H9 (cell line): ENCODE measurements around the gene ARID1B. TPM values are rescaled to one million over a fixed set of nuclear protein-coding genes. Genes with fewer than 3 reads are reported as not detected.

ENCODE experiments used
- DNase-seq: peaks from one replicate; pipeline ENCODE4 v3.0.0-alpha.2; 2017
- H2AFZ ChIP-seq: one replicate; pipeline ENCODE4 v1.6.1; 2013; ENCODE audit warnings: mild to moderate bottlenecking, low read length, control low read depth, moderate library complexity
- H2AK5ac ChIP-seq: 2 replicates; pipeline ENCODE4 v1.6.1; 2013; ENCODE audit warnings: low read length, control low read depth, mixed read lengths; ENCODE audit not compliant: insufficient read length
- H2BK120ac ChIP-seq: one replicate; pipeline ENCODE4 v1.6.1; 2013; ENCODE audit warnings: low read depth, mild to moderate bottlenecking, low read length, control low read depth, inconsistent platforms; ENCODE audit not compliant: poor library complexity, severe bottlenecking
- H2BK12ac ChIP-seq: 2 replicates; pipeline ENCODE4 v1.6.1; 2013; ENCODE audit warnings: low read length, control low read depth, mixed read lengths, low read depth; ENCODE audit not compliant: insufficient read length
- H2BK15ac ChIP-seq: 2 replicates; pipeline ENCODE4 v1.6.1; 2013; ENCODE audit warnings: low read depth, low read length, control low read depth
- H2BK20ac ChIP-seq: one replicate; pipeline ENCODE4 v1.6.1; 2013; ENCODE audit warnings: low read depth, mild to moderate bottlenecking, low read length, control low read depth, inconsistent platforms; ENCODE audit not compliant: poor library complexity, severe bottlenecking
- H2BK5ac ChIP-seq: 2 replicates; pipeline ENCODE4 v1.6.1; 2013; ENCODE audit warnings: low read length, control low read depth, mixed read lengths; ENCODE audit not compliant: insufficient read length
- H3K14ac ChIP-seq: 2 replicates; pipeline ENCODE4 v1.6.1; 2013; ENCODE audit warnings: low read length, control low read depth; ENCODE audit not compliant: insufficient read depth
- H3K18ac ChIP-seq: 2 replicates; pipeline ENCODE4 v1.6.1; 2013; ENCODE audit warnings: low read depth, mild to moderate bottlenecking, mixed read lengths, low read length, control low read depth; ENCODE audit not compliant: insufficient read length
- H3K23ac ChIP-seq: 2 replicates; pipeline ENCODE4 v1.6.1; 2013; ENCODE audit warnings: low read length, control low read depth, mixed read lengths, low read depth; ENCODE audit not compliant: insufficient read length
- H3K23me2 ChIP-seq: 2 replicates; pipeline ENCODE4 v1.6.1; 2013; ENCODE audit warnings: low read depth, mild to moderate bottlenecking, mixed read lengths, low read length, control low read depth; ENCODE audit not compliant: insufficient read length, poor library complexity, severe bottlenecking
- H3K27ac ChIP-seq: 2 replicates; pipeline ENCODE4 v1.5.1; 2013; ENCODE audit warnings: low read length, control low read depth, mixed read lengths, low read depth; ENCODE audit not compliant: insufficient read length
- H3K27me3 ChIP-seq: 2 replicates; pipeline ENCODE4 v1.6.1; 2013; ENCODE audit warnings: low read length, control low read depth, inconsistent platforms; ENCODE audit not compliant: insufficient read depth
- H3K4ac ChIP-seq: 2 replicates; pipeline ENCODE4 v1.6.1; 2013; ENCODE audit warnings: low read depth, mild to moderate bottlenecking, control low read depth, inconsistent platforms, low read length, moderate library complexity
- H3K4me1 ChIP-seq: 2 replicates; pipeline ENCODE4 v1.6.1; 2013; ENCODE audit warnings: low read length, control low read depth, inconsistent platforms; ENCODE audit not compliant: insufficient read depth
- H3K4me2 ChIP-seq: 2 replicates; pipeline ENCODE4 v1.6.1; 2013; ENCODE audit warnings: low read length, control low read depth, mixed read lengths; ENCODE audit not compliant: insufficient read length, insufficient read depth
- H3K56ac ChIP-seq: 2 replicates; pipeline ENCODE4 v1.6.1; 2013; ENCODE audit warnings: low read depth, mild to moderate bottlenecking, mixed read lengths, low read length, control low read depth; ENCODE audit not compliant: insufficient read length
- H3K79me1 ChIP-seq: 2 replicates; pipeline ENCODE4 v1.6.1; 2013; ENCODE audit warnings: low read depth, mild to moderate bottlenecking, moderate library complexity, low read length, control low read depth, inconsistent platforms; ENCODE audit not compliant: insufficient read depth, poor library complexity, severe bottlenecking
- H3K79me2 ChIP-seq: 2 replicates; pipeline ENCODE4 v1.6.1; 2013; ENCODE audit warnings: low read length, control low read depth, inconsistent platforms; ENCODE audit not compliant: insufficient read depth
- H3K9ac ChIP-seq: 2 replicates; pipeline ENCODE4 v1.6.1; 2013; ENCODE audit warnings: low read length, control low read depth, mixed read lengths; ENCODE audit not compliant: insufficient read length; ENCODE audit errors: extremely low read depth
- H3K9me3 ChIP-seq: one replicate; pipeline ENCODE4 v1.6.1; 2013; ENCODE audit warnings: low read depth, low read length, inconsistent platforms; ENCODE audit not compliant: control insufficient read depth
- H3T11ph ChIP-seq: one replicate; pipeline ENCODE4 v1.6.1; 2013; ENCODE audit warnings: mild to moderate bottlenecking, low read length, control low read depth, inconsistent platforms
- H4K20me1 ChIP-seq: one replicate; pipeline ENCODE4 v1.6.1; 2013; ENCODE audit not compliant: control insufficient read depth, insufficient read length, insufficient read depth
- H4K5ac ChIP-seq: 2 replicates; pipeline ENCODE4 v1.6.1; 2013; ENCODE audit warnings: low read depth, mild to moderate bottlenecking, mixed read lengths, low read length, control low read depth; ENCODE audit not compliant: insufficient read length
- H4K8ac ChIP-seq: replicated peaks from 2 replicates; pipeline ENCODE4 v1.6.1; 2013; ENCODE audit warnings: low read length, control low read depth, mixed read lengths, low read depth; ENCODE audit not compliant: insufficient read length
- H4K91ac ChIP-seq: 2 replicates; pipeline ENCODE4 v1.6.1; 2013; ENCODE audit warnings: low read depth, mild to moderate bottlenecking, moderate library complexity, mixed read lengths, low read length, control low read depth; ENCODE audit not compliant: insufficient read length
- H3K27ac Mint-ChIP-seq, 3 experiments: 2 replicates in 2 of 3; 3 replicates in 1 of 3; pipeline ENCODE4 v1.8.0; 2020 to 2021; ENCODE audit warnings: mixed read lengths in 3 of 3, mild to moderate bottlenecking in 1 of 3, moderate library complexity in 1 of 3
- H3K27me3 Mint-ChIP-seq: 2 replicates; pipeline ENCODE4 v1.8.0; 2021; ENCODE audit warnings: low read depth, mild to moderate bottlenecking, moderate library complexity, mixed read lengths
- H3K36me3 Mint-ChIP-seq, 3 experiments: 2 replicates in 2 of 3; 3 replicates in 1 of 3; pipeline ENCODE4 v1.8.0; 2020 to 2021; ENCODE audit warnings: low read depth in 3 of 3, mixed read lengths in 3 of 3; ENCODE audit not compliant: insufficient read depth in 1 of 3
- H3K4me1 Mint-ChIP-seq, 2 experiments: 2 replicates each; pipeline ENCODE4 v1.8.0; 2020; ENCODE audit warnings: mixed read lengths in 2 of 2
- H3K4me3 Mint-ChIP-seq, 2 experiments: 2 replicates in 1 of 2; 3 replicates in 1 of 2; pipeline ENCODE4 v1.8.0; 2020 to 2021; ENCODE audit warnings: mild to moderate bottlenecking in 2 of 2, mixed read lengths in 2 of 2, moderate library complexity in 1 of 2
- H3K9me3 Mint-ChIP-seq, 2 experiments: 2 replicates in 1 of 2; 3 replicates in 1 of 2; pipeline ENCODE4 v1.8.0; 2020; ENCODE audit warnings: mild to moderate bottlenecking in 2 of 2, mixed read lengths in 2 of 2, moderate library complexity in 1 of 2
- CTCF ChIP-seq: fragments of 200-600 bp; sonication (generic); conservative IDR thresholded peaks from 3 replicates; pipeline ENCODE4 v1.8.0; 2021; ENCODE audit warnings: antibody characterized with exemption, mild to moderate bottlenecking
- WGBS: extraction: QIAGEN DNeasy Blood & Tissue Kit; methylation state at CpG from one replicate; pipeline ENCODE4 v1.1.7; 2013; ENCODE audit warnings: missing lambda C conversion rate, low lambda C conversion rate, mixed read lengths; ENCODE audit not compliant: insufficient read length; ENCODE audit errors: extremely low coverage; 5-methylcytosine and 5-hydroxymethylcytosine counted together
- total RNA-seq: library from RNA; stranded (reverse); gene quantifications from 2 replicates; pipeline ENCODE4 v1.2.1, GENCODE V29; 2021

ARID1B gene
- total RNA-seq, 1 experiment from 2014 or later, result 88.2 TPM

GRCh38 chr6:156977527-156978291, 200.5 kb downstream of the ARID1B start:
- H3K27ac Mint-ChIP-seq, result peak overlapping the region; percentile 84 to 88 (median 84); a peak in 6 of 7 replicates

More at GRCh38 chr6:156977527-156978291, 200.5 kb downstream of the ARID1B start:
- no CpG with 5 or more reads among the region's 8 CpGs for WGBS
- Mint-ChIP-seq H3K36me3 (no peaks in the 10 kb centered on the region), H3K9me3 (no peaks in the 10 kb centered on the region), H3K4me1 (peaks cover 59 to 68% of the 10 kb centered on the region in 2 experiments), H3K4me3 (no peak overlapping the region; a peak in 1 of 5 replicates), H3K27me3 (no peaks in the 10 kb centered on the region)
- H3K23me2 ChIP-seq, result no peaks in the 10 kb centered on the region
- H3K56ac ChIP-seq, result no peak overlapping the region
- no peaks in the 10 kb centered on the region for H3K9me3 ChIP-seq
- H2BK12ac ChIP-seq, result no peak overlapping the region
- H2BK120ac ChIP-seq, result no peak overlapping the region
- H3K27ac ChIP-seq, result no peak overlapping the region
- no peak overlapping the region for H3K4ac ChIP-seq
- H2BK15ac ChIP-seq, result no peak overlapping the region
- TF ChIP-seq CTCF, result no peak
- H3K4me2 ChIP-seq, result no peak overlapping the region
- no peak overlapping the region for H3T11ph ChIP-seq
- H2BK5ac ChIP-seq, result no peak overlapping the region
- H4K5ac ChIP-seq, result no peak overlapping the region
- H3K9ac ChIP-seq, result no peak overlapping the region
- H3K23ac ChIP-seq, result no peak overlapping the region
- H3K79me1 ChIP-seq, result no peaks in the 10 kb centered on the region
- H4K91ac ChIP-seq, result no peak overlapping the region
- no peak overlapping the region for H2BK20ac ChIP-seq
- H3K79me2 ChIP-seq, result peaks cover 14% of the 10 kb centered on the region; the same call in 1 of the 2 replicates
- H3K27me3 ChIP-seq, result no peaks in the 10 kb centered on the region
- no peaks in the 10 kb centered on the region for H4K20me1 ChIP-seq
- H3K4me1 ChIP-seq, result peaks cover 7% of the 10 kb centered on the region
- H2AK5ac ChIP-seq, result no peak overlapping the region
- H4K8ac ChIP-seq, result no peak overlapping the region
- H3K14ac ChIP-seq, result no peak overlapping the region
- H2AFZ ChIP-seq, result no peak overlapping the region
- peak overlapping the region; percentile 46 for H3K18ac ChIP-seq
- no peak for DNase-seq
